NB4 (cell line): Measurements from ENCODE around the gene NLRX1.

ENCODE experiments used
- DNase-seq: peaks from one replicate; pipeline ENCODE4 v3.0.0; 2010; ENCODE audit warnings: low read depth
- H3K4me3 ChIP-seq: one replicate; pipeline ENCODE4 v1.5.1; 2011; ENCODE audit warnings: mild to moderate bottlenecking, low read depth, low read length, moderate library complexity
- CTCF ChIP-seq: IDR thresholded peaks from one replicate; pipeline ENCODE4 v1.5.1; 2012; ENCODE audit warnings: low read depth, low read length
- MAX ChIP-seq: IDR thresholded peaks from 2 replicates; pipeline ENCODE4 v1.6.1; 2011; ENCODE audit warnings: low read depth, low read length
- MYC ChIP-seq: IDR thresholded peaks from 2 replicates; pipeline ENCODE4 v1.6.1; 2011; ENCODE audit warnings: low read depth, low read length
- POLR2A ChIP-seq: IDR thresholded peaks from 2 replicates; pipeline ENCODE4 v1.6.1; 2011; ENCODE audit warnings: mild to moderate bottlenecking; ENCODE audit not compliant: insufficient read length; ENCODE audit errors: extremely low read depth

The NLRX1 gene

GRCh38 chr11:119206511-119207414 lies 38.2 kb downstream of the NLRX1 start:
- H3K4me3 ChIP-seq = peak overlapping the region; percentile 87
- no peak for TF ChIP-seq MAX
- TF ChIP-seq POLR2A = no peak
- DNase-seq = peak; percentile 73

- H3K4me3 ChIP-seq = peak overlapping the region; percentile 87
- TF ChIP-seq POLR2A (no peak), MYC (no peak)
- peak; percentile 41 for DNase-seq
Observed at GRCh38 chr11:119207415-119207960, 39.0 kb downstream of the NLRX1 start.

- no peak for DNase-seq
- no peak for TF ChIP-seq MYC
- no peak for TF ChIP-seq POLR2A
- TF ChIP-seq CTCF = no peak
- TF ChIP-seq MAX = no peak
- no peak overlapping the region for H3K4me3 ChIP-seq
Observed at GRCh38 chr11:119209186-119209585, 40.7 kb downstream of the NLRX1 start.

GRCh38 chr11:119210050-119210449 lies 41.5 kb downstream of the NLRX1 start:
- H3K4me3 ChIP-seq = no peak overlapping the region
- TF ChIP-seq CTCF = no peak
- TF ChIP-seq MYC = no peak
- TF ChIP-seq MAX = no peak
- TF ChIP-seq POLR2A = no peak

GRCh38 chr11:119218141-119218878 lies 49.8 kb downstream of the NLRX1 start:
- TF ChIP-seq MAX (no peak), POLR2A (no peak), CTCF (no peak)
- no peak overlapping the region for H3K4me3 ChIP-seq
- peak; percentile 46 for DNase-seq

More at GRCh38 chr11:119210050-119210449, 41.5 kb downstream of the NLRX1 start:
- peak; percentile 32 for DNase-seq

- TF ChIP-seq CTCF = no peak
- TF ChIP-seq MAX = no peak
- no peak for TF ChIP-seq POLR2A
- no peak for TF ChIP-seq MYC
- H3K4me3 ChIP-seq = no peak overlapping the region
- DNase-seq = no peak
Observed at GRCh38 chr11:119222308-119222707, 53.8 kb downstream of the NLRX1 start.
